Astrocyte (in vitro differentiated cells and primary cell): ENCODE measurements around the gene NDUFAF8. TPM values are rescaled to one million over a fixed set of nuclear protein-coding genes. Genes with fewer than 3 reads are reported as not detected.

Source experiments
- DNase-seq: peaks from one replicate; pipeline ENCODE4 v3.0.0-alpha.2; 2010; ENCODE audit warnings: low read depth
- FAIRE-seq: peaks from 2 replicates; lab custom pipeline; 2011; peaks lifted over from hg19 to GRCh38; lab: Jason Lieb, UNC
- H2AFZ ChIP-seq: 2 replicates; pipeline ENCODE4 v1.6.0; 2012; ENCODE audit warnings: low read depth, low read length, inconsistent platforms
- H3K27ac ChIP-seq: 2 replicates; pipeline ENCODE4 v1.5.1; 2011; ENCODE audit warnings: low read depth, low read length, inconsistent platforms
- H3K27me3 ChIP-seq: 2 replicates; pipeline ENCODE4 v1.6.0; 2011; ENCODE audit warnings: low read length, inconsistent platforms; ENCODE audit not compliant: insufficient read depth
- H3K36me3 ChIP-seq: 2 replicates; pipeline ENCODE4 v1.5.1; 2011; ENCODE audit warnings: low read length, inconsistent platforms; ENCODE audit not compliant: insufficient read depth
- H3K4me1 ChIP-seq: 2 replicates; pipeline ENCODE4 v1.5.1; 2011; ENCODE audit warnings: low read length, inconsistent platforms; ENCODE audit not compliant: insufficient read depth
- H3K4me2 ChIP-seq: 2 replicates; pipeline ENCODE4 v1.6.0; 2012; ENCODE audit warnings: low read length, inconsistent platforms
- H3K4me3 ChIP-seq: 2 replicates; pipeline ENCODE4 v1.5.1; 2011; ENCODE audit warnings: low read depth, mild to moderate bottlenecking, low read length, inconsistent platforms; ENCODE audit not compliant: insufficient read depth
- H3K79me2 ChIP-seq: 2 replicates; pipeline ENCODE4 v1.6.0; 2012; ENCODE audit warnings: mild to moderate bottlenecking, low read length, inconsistent platforms; ENCODE audit not compliant: insufficient read depth
- H3K9ac ChIP-seq: 2 replicates; pipeline ENCODE4 v1.6.0; 2012; ENCODE audit warnings: mild to moderate bottlenecking, low read length, inconsistent platforms
- H3K9me3 ChIP-seq: 2 replicates; pipeline ENCODE4 v1.5.1; 2012; ENCODE audit warnings: low read depth, mild to moderate bottlenecking, low read length, inconsistent platforms; ENCODE audit not compliant: insufficient read depth
- H4K20me1 ChIP-seq: 2 replicates; pipeline ENCODE4 v1.6.0; 2012; ENCODE audit warnings: low read length, inconsistent platforms; ENCODE audit not compliant: insufficient read depth
- H3K27ac Mint-ChIP-seq: one replicate; pipeline ENCODE4 v1.8.0; 2021; ENCODE audit warnings: mild to moderate bottlenecking, mixed read lengths; ENCODE audit not compliant: unreplicated experiment
- H3K27me3 Mint-ChIP-seq: one replicate; pipeline ENCODE4 v1.8.0; 2021; ENCODE audit warnings: low read depth, mixed read lengths; ENCODE audit not compliant: unreplicated experiment
- H3K36me3 Mint-ChIP-seq: one replicate; pipeline ENCODE4 v1.8.0; 2021; ENCODE audit warnings: low read depth, mixed read lengths; ENCODE audit not compliant: unreplicated experiment
- H3K4me1 Mint-ChIP-seq: one replicate; pipeline ENCODE4 v1.8.0; 2021; ENCODE audit warnings: low read depth, mixed read lengths; ENCODE audit not compliant: unreplicated experiment
- H3K4me3 Mint-ChIP-seq: one replicate; pipeline ENCODE4 v1.8.0; 2021; ENCODE audit warnings: mild to moderate bottlenecking, moderate library complexity, mixed read lengths; ENCODE audit not compliant: unreplicated experiment
- H3K9me3 Mint-ChIP-seq: one replicate; pipeline ENCODE4 v1.8.0; 2021; ENCODE audit warnings: mild to moderate bottlenecking, mixed read lengths; ENCODE audit not compliant: unreplicated experiment
- EZH2 ChIP-seq: IDR thresholded peaks from 2 replicates; pipeline ENCODE4 v1.6.1; 2012; ENCODE audit warnings: mild to moderate bottlenecking, low read length, inconsistent platforms; ENCODE audit not compliant: insufficient read depth
- total RNA-seq: library from RNA; stranded (reverse); gene quantifications from 2 replicates; pipeline ENCODE4 v1.2.1, GENCODE V29; 2021
- TF ChIP-seq, protein P1 (sequence below): IDR thresholded peaks from 2 replicates; pipeline ENCODE4 v1.5.1; 2011; ENCODE audit warnings: low read depth, mild to moderate bottlenecking, inconsistent platforms, low read length, moderate library complexity; ENCODE audit not compliant: insufficient read depth

NDUFAF8 gene
- total RNA-seq, 1 donor from 2014 or later: 67.2 TPM

DNA sequence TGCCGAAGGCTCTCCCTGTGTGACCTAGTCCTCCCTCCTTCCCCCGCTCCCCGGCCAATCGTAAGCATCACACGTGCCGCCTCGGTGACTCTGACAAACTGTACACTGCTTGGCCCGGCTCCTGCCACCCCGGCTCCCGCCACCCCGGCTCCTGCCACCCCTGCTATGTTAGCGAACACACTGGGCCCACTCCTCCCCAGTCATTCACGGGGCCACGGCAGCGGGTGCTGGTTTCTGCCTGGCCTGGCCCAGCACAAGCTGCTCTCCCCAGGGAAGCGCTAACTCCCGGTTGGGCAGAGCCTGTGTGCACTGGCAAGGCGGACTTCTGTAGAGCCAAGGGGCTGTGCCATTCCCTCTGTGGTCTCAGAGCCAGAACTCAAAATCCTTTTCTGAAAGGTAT, 22.0 kb downstream of the NDUFAF8 start:
- H3K4me2 ChIP-seq: no peak overlapping the region
- H4K20me1 ChIP-seq: peaks cover 16% of the 10 kb centered on the region
- H3K4me1 Mint-ChIP-seq: peaks cover 2% of the 10 kb centered on the region
- no peak overlapping the region for H2AFZ ChIP-seq
- no peak overlapping the region for H3K27ac ChIP-seq
- no peak overlapping the region for H3K27ac Mint-ChIP-seq
- no peak for FAIRE-seq
- H3K27me3 Mint-ChIP-seq: peaks cover 3% of the 10 kb centered on the region
- H3K4me3 Mint-ChIP-seq: no peak overlapping the region
- H3K27me3 ChIP-seq: no peaks in the 10 kb centered on the region
- no peak overlapping the region for H3K4me3 ChIP-seq
- no peaks in the 10 kb centered on the region for H3K79me2 ChIP-seq
- no peaks in the 10 kb centered on the region for H3K9me3 Mint-ChIP-seq
- H3K36me3 Mint-ChIP-seq: peaks cover 23% of the 10 kb centered on the region
- DNase-seq: no peak
- H3K9ac ChIP-seq: no peak overlapping the region
- H3K36me3 ChIP-seq: peaks cover 8% of the 10 kb centered on the region
- H3K9me3 ChIP-seq: no peaks in the 10 kb centered on the region
- no peak for TF ChIP-seq EZH2
- TF ChIP-seq, protein P1, sequence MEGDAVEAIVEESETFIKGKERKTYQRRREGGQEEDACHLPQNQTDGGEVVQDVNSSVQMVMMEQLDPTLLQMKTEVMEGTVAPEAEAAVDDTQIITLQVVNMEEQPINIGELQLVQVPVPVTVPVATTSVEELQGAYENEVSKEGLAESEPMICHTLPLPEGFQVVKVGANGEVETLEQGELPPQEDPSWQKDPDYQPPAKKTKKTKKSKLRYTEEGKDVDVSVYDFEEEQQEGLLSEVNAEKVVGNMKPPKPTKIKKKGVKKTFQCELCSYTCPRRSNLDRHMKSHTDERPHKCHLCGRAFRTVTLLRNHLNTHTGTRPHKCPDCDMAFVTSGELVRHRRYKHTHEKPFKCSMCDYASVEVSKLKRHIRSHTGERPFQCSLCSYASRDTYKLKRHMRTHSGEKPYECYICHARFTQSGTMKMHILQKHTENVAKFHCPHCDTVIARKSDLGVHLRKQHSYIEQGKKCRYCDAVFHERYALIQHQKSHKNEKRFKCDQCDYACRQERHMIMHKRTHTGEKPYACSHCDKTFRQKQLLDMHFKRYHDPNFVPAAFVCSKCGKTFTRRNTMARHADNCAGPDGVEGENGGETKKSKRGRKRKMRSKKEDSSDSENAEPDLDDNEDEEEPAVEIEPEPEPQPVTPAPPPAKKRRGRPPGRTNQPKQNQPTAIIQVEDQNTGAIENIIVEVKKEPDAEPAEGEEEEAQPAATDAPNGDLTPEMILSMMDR: no peak
- peaks cover 3% of the 10 kb centered on the region for H3K4me1 ChIP-seq

DNA sequence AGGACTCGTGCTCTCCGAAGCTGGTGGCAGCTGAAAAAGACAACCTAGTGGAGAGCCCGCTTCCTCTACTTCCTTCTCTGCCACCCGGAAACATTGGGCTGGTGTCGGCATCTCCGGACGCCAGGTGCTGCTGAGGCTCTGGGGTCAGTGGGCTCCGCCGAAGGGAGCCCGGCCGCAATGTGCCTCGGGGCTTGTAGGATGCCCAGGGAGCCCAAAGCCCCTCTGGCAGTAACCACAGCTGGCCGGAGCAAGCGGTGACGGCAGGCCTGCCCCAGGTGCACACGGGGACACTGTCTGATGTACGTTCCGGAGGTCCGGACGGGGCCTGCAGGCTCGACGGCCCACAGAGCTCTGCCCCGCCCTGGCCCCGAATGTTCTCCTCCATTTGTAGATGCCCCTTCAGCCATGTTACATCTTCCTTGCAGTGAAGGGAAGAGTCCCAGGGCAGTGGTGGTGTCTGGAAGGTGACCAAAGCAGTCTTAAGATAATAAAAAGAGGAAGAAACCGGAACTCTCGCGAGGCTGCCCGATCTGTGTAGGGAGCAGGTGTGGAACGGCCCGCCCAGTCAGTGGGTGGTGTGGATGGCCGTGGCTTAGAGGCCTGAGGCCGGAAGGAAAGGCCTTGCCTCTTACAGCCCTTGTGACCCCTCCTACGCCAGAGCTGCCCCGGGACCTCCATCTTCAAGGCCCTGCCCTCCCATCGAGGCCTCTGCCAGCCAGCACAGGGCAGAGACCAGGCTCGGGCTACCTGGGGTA, 22.6 kb downstream of the NDUFAF8 start:
- no peaks in the 10 kb centered on the region for H3K27me3 ChIP-seq
- DNase-seq (no peak), FAIRE-seq (no peak)
- Mint-ChIP-seq H3K9me3 (no peaks in the 10 kb centered on the region), H3K4me1 (peaks cover 2% of the 10 kb centered on the region), H3K27ac (no peak overlapping the region), H3K27me3 (peaks cover 3% of the 10 kb centered on the region), H3K4me3 (no peak overlapping the region), H3K36me3 (peaks cover 23% of the 10 kb centered on the region)
- H3K4me1 ChIP-seq: no peaks in the 10 kb centered on the region
- H4K20me1 ChIP-seq: peaks cover 10% of the 10 kb centered on the region
- no peak overlapping the region for H3K4me2 ChIP-seq
- no peaks in the 10 kb centered on the region for H3K9me3 ChIP-seq
- TF ChIP-seq, protein P1: no peak
- no peak for TF ChIP-seq EZH2
- no peak overlapping the region for H3K27ac ChIP-seq
- peaks cover 8% of the 10 kb centered on the region for H3K36me3 ChIP-seq
- H2AFZ ChIP-seq: no peak overlapping the region
- no peak overlapping the region for H3K4me3 ChIP-seq
- no peak overlapping the region for H3K9ac ChIP-seq
- no peaks in the 10 kb centered on the region for H3K79me2 ChIP-seq

DNA sequence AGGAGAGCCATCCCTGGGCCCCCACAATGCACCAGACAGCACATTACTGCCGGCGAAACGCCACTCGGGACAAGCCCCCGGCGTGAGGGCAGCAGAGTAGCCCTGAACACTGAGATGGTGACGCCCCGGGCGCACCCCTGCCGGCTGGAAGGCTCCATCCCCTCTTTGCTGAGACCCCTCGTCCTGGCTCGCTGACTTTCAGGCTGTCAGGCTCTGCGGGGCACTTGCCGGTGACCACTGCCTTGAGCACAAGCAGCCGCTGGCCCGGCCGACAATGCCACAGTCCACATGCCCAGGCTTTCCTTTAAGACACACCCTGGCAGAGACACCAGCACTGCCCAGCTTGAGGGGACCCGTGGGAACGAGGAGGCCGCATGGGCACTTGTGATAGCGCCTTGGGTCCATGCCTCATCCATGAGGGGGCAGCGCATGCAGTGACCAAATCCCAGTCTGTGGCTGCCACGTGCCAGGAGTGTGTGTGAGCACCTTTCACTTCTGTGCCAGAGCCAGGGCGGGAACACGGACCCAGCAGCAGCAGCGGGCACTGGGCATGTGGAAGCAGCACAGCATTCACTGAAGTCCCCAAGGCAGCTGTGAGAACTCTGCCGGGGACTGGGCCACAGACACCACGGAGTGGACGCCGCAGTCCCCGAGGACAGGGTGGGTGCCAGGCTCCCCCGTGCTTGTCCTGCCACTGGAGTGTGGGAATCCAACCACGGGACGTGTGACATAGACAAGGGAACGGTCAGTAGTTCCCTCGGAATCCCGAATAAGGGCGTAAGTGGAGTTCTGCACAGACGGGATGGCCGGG, 24.5 kb downstream of the NDUFAF8 start:
- no peak for DNase-seq
- Mint-ChIP-seq H3K27ac (no peak overlapping the region), H3K9me3 (no peaks in the 10 kb centered on the region), H3K36me3 (peaks cover 26% of the 10 kb centered on the region), H3K4me3 (no peak overlapping the region), H3K4me1 (no peaks in the 10 kb centered on the region), H3K27me3 (no peaks in the 10 kb centered on the region)
- Histone ChIP-seq H3K27ac (no peak overlapping the region), H3K4me1 (no peaks in the 10 kb centered on the region), H3K4me2 (no peak overlapping the region), H3K27me3 (no peaks in the 10 kb centered on the region), H3K36me3 (peaks cover 8% of the 10 kb centered on the region), H3K9me3 (no peaks in the 10 kb centered on the region), H3K4me3 (no peak overlapping the region), H2AFZ (no peak overlapping the region), H4K20me1 (peaks cover 9% of the 10 kb centered on the region), H3K79me2 (no peaks in the 10 kb centered on the region), H3K9ac (no peak overlapping the region)
- FAIRE-seq: no peak
- TF ChIP-seq, protein P1: no peak
- TF ChIP-seq EZH2: no peak
